ENCODE data around the gene ITGBL1. TPM values are rescaled to one million over a fixed set of nuclear protein-coding genes. Genes with fewer than 3 reads are reported as not detected.

ITGBL1 gene
- total RNA-seq, 1 experiment from 2014 or later: not detected

GRCh38 chr13:101627556-101627943, 175.1 kb downstream of the ITGBL1 start:
- no peaks in the 10 kb centered on the region for H3K27me3 Mint-ChIP-seq (ENCODE audit: insufficient read depth, unreplicated experiment)
- Histone ChIP-seq H3K9me3 (no peaks in the 10 kb centered on the region), H3K4me1 (no peaks in the 10 kb centered on the region), H3K4me3 (ENCODE audit: low read depth, low read length) (no peak overlapping the region), H3K27me3 (replicated peaks; ENCODE audit: control insufficient read depth, insufficient read depth, low read length) (no peaks in the 10 kb centered on the region), H3K36me3 (ENCODE audit: control insufficient read depth, insufficient read depth, low read length) (no peaks in the 10 kb centered on the region)
- no peaks in the 10 kb centered on the region for H3K36me3 Mint-ChIP-seq (ENCODE audit: insufficient read depth, unreplicated experiment)
- H3K27ac Mint-ChIP-seq (ENCODE audit: unreplicated experiment): no peak overlapping the region
- TF ChIP-seq, protein P1, sequence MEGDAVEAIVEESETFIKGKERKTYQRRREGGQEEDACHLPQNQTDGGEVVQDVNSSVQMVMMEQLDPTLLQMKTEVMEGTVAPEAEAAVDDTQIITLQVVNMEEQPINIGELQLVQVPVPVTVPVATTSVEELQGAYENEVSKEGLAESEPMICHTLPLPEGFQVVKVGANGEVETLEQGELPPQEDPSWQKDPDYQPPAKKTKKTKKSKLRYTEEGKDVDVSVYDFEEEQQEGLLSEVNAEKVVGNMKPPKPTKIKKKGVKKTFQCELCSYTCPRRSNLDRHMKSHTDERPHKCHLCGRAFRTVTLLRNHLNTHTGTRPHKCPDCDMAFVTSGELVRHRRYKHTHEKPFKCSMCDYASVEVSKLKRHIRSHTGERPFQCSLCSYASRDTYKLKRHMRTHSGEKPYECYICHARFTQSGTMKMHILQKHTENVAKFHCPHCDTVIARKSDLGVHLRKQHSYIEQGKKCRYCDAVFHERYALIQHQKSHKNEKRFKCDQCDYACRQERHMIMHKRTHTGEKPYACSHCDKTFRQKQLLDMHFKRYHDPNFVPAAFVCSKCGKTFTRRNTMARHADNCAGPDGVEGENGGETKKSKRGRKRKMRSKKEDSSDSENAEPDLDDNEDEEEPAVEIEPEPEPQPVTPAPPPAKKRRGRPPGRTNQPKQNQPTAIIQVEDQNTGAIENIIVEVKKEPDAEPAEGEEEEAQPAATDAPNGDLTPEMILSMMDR (IDR thresholded peaks at IDR 0.05; ENCODE audit: insufficient read depth in 1 of 2, low read depth in 1 of 2, low read length in 1 of 2, severe bottlenecking in 1 of 2, unreplicated experiment in 1 of 2): no peak
- CTCF ChIA-PET: no interaction called here
- H3K4me3 Mint-ChIP-seq (ENCODE audit: unreplicated experiment): no peak overlapping the region
- POLR2A ChIA-PET: no interaction called here
- DNase-seq: no peak
- no TSS peak for BruUV-seq (replicated peaks)
- no peaks in the 10 kb centered on the region for H3K4me1 Mint-ChIP-seq (ENCODE audit: low read depth, unreplicated experiment)
- intact Hi-C loops (cut with micrococcal nuclease; ENCODE audit: unreplicated experiment): no loop called here
- no peaks in the 10 kb centered on the region for H3K9me3 Mint-ChIP-seq (ENCODE audit: unreplicated experiment)

DNA sequence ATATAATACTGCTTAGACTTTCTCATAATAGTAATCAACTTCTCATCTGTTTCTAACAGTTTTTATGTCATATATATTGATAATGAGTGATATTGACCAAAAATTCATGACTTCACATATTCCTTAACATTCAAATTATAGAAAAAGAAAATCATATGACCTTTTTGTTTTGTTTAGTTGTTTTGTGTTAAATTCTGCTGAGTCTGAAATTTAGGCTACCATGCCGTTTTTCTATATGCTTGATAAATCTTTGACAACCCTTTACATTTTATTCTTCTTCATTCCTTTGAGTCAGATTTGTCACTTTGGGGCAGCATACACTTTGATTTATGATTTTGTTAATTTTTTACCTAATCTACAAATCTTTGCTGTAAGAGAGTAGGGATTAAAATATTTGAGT, 176.4 kb downstream of the ITGBL1 start:
- Histone ChIP-seq H3K4me1 (no peaks in the 10 kb centered on the region), H3K9me3 (no peaks in the 10 kb centered on the region), H3K36me3 (ENCODE audit: control insufficient read depth, insufficient read depth, low read length) (no peaks in the 10 kb centered on the region), H3K4me3 (ENCODE audit: low read depth, low read length) (no peak overlapping the region), H3K27me3 (replicated peaks; ENCODE audit: control insufficient read depth, insufficient read depth, low read length) (no peaks in the 10 kb centered on the region)
- Mint-ChIP-seq H3K27me3 (ENCODE audit: insufficient read depth, unreplicated experiment) (no peaks in the 10 kb centered on the region), H3K4me3 (ENCODE audit: unreplicated experiment) (no peak overlapping the region), H3K36me3 (ENCODE audit: insufficient read depth, unreplicated experiment) (no peaks in the 10 kb centered on the region), H3K9me3 (ENCODE audit: unreplicated experiment) (no peaks in the 10 kb centered on the region), H3K27ac (ENCODE audit: unreplicated experiment) (no peak overlapping the region), H3K4me1 (ENCODE audit: low read depth, unreplicated experiment) (no peaks in the 10 kb centered on the region)
- DNase-seq: no peak
- ChIA-PET POLR2A (no interaction called here), CTCF (no interaction called here)
- intact Hi-C loops (cut with micrococcal nuclease; ENCODE audit: unreplicated experiment): no loop called here
- TF ChIP-seq, protein P1 (IDR thresholded peaks at IDR 0.05; ENCODE audit: insufficient read depth in 1 of 2, low read depth in 1 of 2, low read length in 1 of 2, severe bottlenecking in 1 of 2, unreplicated experiment in 1 of 2): no peak
- no TSS peak for BruUV-seq (replicated peaks)

- H3K4me1 ChIP-seq: no peaks in the 10 kb centered on the region
- Mint-ChIP-seq H3K36me3 (ENCODE audit: insufficient read depth, unreplicated experiment) (no peaks in the 10 kb centered on the region), H3K4me1 (ENCODE audit: low read depth, unreplicated experiment) (no peaks in the 10 kb centered on the region), H3K27ac (ENCODE audit: unreplicated experiment) (no peak overlapping the region), H3K4me3 (ENCODE audit: unreplicated experiment) (no peak overlapping the region), H3K27me3 (ENCODE audit: insufficient read depth, unreplicated experiment) (no peaks in the 10 kb centered on the region), H3K9me3 (ENCODE audit: unreplicated experiment) (no peaks in the 10 kb centered on the region)
- TF ChIP-seq, protein P1 (IDR thresholded peaks at IDR 0.05; ENCODE audit: insufficient read depth in 1 of 2, low read depth in 1 of 2, low read length in 1 of 2, severe bottlenecking in 1 of 2, unreplicated experiment in 1 of 2): no peak
- intact Hi-C loops (cut with micrococcal nuclease; ENCODE audit: unreplicated experiment): no loop called here
- ChIA-PET CTCF (no interaction called here), POLR2A (no interaction called here)
- BruUV-seq (replicated peaks): no TSS peak
- no peak for DNase-seq
- H3K36me3 ChIP-seq (ENCODE audit: control insufficient read depth, insufficient read depth, low read length): no peaks in the 10 kb centered on the region
- no peaks in the 10 kb centered on the region for H3K27me3 ChIP-seq (replicated peaks; ENCODE audit: control insufficient read depth, insufficient read depth, low read length)
- no peak overlapping the region for H3K4me3 ChIP-seq (ENCODE audit: low read depth, low read length)
- no peaks in the 10 kb centered on the region for H3K9me3 ChIP-seq
Measured at GRCh38 chr13:101631395-101631794, 178.9 kb downstream of the ITGBL1 start.

All from Caco-2 (cell line).